GM06990 (cell line): ENCODE results near the gene MAP3K20.

ENCODE experiments used
- DNase-seq: peaks from one replicate; pipeline ENCODE4 v3.0.0-alpha.2; 2011; ENCODE audit not compliant: insufficient read length; ENCODE audit errors: extremely low read depth
- H3K27me3 ChIP-seq: replicated peaks from 2 replicates; pipeline ENCODE4 v1.6.0; 2011; ENCODE audit warnings: low read length; ENCODE audit not compliant: control insufficient read depth, insufficient read depth
- H3K36me3 ChIP-seq: 2 replicates; pipeline ENCODE4 v1.5.1; 2011; ENCODE audit warnings: low read length; ENCODE audit not compliant: control insufficient read depth, insufficient read depth
- H3K4me3 ChIP-seq: replicated peaks from 2 replicates; pipeline ENCODE4 v1.5.1; 2011; ENCODE audit warnings: low read depth, mild to moderate bottlenecking, control low read depth, low read length
- TF ChIP-seq, protein P1 (sequence below): IDR thresholded peaks from 2 replicates; pipeline ENCODE4 v1.5.1; 2011; ENCODE audit warnings: low read length, control low read depth, mild to moderate bottlenecking, inconsistent platforms; ENCODE audit not compliant: insufficient read depth, poor library complexity, severe bottlenecking

Gene MAP3K20

DNA sequence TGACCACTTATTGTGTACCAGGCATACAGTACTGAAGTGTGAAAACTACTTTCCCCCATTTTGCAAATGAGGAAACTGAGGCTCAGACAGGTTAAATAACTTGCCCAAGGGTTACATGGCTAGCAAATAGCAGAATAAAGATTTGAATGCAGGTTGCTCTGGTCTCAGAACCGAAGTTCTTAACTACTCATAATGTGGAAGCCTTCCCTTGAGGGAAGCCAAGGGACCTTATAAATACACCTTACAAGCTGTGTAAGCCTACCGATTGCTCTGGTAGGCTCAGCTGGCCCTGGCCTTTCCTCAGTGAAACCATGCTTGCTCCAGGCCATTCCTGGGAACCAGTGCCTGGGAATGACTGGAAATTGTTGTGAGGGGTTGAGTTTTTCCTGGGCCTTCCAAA is 164.4 kb downstream of the MAP3K20 start:
- no peak overlapping the region for H3K4me3 ChIP-seq
- H3K27me3 ChIP-seq = no peaks in the 10 kb centered on the region
- TF ChIP-seq, protein P1, sequence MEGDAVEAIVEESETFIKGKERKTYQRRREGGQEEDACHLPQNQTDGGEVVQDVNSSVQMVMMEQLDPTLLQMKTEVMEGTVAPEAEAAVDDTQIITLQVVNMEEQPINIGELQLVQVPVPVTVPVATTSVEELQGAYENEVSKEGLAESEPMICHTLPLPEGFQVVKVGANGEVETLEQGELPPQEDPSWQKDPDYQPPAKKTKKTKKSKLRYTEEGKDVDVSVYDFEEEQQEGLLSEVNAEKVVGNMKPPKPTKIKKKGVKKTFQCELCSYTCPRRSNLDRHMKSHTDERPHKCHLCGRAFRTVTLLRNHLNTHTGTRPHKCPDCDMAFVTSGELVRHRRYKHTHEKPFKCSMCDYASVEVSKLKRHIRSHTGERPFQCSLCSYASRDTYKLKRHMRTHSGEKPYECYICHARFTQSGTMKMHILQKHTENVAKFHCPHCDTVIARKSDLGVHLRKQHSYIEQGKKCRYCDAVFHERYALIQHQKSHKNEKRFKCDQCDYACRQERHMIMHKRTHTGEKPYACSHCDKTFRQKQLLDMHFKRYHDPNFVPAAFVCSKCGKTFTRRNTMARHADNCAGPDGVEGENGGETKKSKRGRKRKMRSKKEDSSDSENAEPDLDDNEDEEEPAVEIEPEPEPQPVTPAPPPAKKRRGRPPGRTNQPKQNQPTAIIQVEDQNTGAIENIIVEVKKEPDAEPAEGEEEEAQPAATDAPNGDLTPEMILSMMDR = no peak
- peaks cover 2% of the 10 kb centered on the region; the same call in 1 of the 2 replicates for H3K36me3 ChIP-seq
- DNase-seq = no peak

DNA sequence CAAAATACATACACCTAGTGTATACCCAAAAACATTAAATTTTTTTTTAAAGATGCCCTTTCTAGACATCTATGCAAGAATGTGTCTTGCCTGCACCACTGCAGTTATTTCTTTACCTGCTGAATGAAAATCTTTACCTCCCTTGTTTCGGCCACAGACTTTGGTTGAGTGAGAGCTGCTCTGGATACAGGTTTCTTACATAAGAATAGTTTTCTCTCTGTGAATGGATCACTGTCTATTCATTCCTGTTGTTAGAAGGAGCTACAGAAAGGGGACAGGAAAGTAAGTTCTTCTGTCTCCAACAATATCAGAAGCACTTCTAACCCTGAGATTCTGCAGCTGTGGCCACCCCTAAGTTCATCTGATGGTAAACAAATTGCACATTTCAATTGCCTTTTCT is 166.0 kb downstream of the MAP3K20 start:
- TF ChIP-seq, protein P1 = no peak
- Histone ChIP-seq H3K36me3 (peaks cover 2% of the 10 kb centered on the region; the same call in 1 of the 2 replicates), H3K4me3 (no peak overlapping the region), H3K27me3 (no peaks in the 10 kb centered on the region)
- no peak for DNase-seq

DNA sequence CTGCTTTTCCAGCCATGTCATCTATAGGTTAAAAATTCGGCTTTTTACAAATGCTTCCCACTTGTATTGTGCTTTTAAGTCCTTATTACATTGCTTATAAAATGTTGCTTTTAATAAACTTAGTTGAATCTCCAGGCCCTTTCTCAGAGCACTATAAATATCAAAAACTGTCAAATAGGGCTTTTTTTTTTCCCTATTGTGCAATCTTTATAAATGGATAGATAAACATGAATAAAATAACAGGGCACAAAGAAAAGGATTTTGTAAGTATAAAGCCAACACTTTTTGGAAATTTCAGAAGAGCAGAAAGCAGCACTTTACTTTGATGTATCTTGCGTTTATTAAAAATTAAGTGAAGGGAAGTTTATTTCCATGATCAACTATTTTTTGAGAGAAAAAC is 171.5 kb downstream of the MAP3K20 start:
- no peaks in the 10 kb centered on the region for H3K27me3 ChIP-seq
- TF ChIP-seq, protein P1 = no peak
- H3K4me3 ChIP-seq = no peak overlapping the region
- no peaks in the 10 kb centered on the region for H3K36me3 ChIP-seq
- DNase-seq = no peak

DNA sequence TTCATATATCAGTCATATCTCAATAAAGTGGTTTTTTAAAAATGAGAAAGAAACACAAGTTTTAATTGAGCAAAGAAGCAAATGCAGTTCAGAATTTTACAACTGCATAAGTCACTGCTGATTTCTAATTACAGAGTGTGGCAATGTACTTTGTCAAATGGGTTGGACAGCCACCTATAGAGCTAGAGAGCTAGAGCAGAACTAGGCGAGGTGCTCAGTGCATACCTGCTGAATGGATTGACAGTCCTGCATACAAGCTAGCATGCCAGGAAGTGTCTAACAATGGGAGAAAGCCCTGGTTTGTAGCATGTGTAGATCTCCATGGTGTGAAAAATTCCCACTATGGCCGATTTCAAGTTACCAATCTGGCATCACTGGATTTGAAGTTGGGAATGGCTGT is 172.7 kb downstream of the MAP3K20 start:
- no peaks in the 10 kb centered on the region for H3K27me3 ChIP-seq
- no peak overlapping the region for H3K4me3 ChIP-seq
- no peaks in the 10 kb centered on the region for H3K36me3 ChIP-seq
- TF ChIP-seq, protein P1 = no peak
- no peak for DNase-seq

DNA sequence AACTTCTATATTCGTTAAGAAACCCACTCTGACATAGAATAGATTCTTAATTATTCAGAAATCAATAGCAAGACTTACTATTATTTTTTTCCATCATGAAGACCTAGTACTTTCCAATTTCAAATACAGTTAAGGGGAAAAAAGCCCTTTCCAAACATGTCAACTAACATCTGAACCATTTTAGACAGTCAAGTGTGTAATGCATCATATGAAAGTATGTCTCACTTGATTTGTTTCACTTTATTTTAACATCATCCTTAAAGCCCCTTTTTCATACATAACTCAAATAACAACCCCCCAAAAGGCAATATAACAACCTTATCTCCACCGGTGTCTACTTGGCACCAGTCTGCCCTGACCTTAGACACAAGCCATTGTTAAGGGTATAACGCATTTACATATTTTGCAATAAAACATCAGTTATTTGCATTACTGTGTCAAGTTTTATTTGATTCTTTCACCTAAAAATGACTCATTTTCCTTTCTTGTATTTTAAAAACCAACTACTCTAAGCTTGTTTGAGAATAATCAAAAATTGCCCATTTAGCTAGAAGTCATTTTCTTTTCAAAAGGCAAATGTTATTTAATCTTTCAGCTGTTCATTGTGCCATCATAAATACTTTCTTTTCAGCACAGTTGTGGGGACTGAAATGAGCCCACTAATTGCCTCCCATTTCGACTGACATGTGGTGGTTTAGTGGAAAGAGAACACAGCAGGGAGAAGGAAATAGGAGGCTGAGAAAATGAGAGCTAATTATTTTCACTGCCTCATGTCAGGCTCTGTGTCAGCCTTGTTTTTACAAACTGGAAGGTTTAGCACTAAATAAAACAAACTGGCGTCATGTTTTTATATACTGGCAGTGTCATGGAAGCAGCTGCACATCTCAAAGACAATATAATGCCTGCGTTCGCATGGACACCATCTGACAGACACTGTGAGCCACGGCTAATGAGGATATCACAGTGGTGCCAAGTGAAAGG is 174.3 kb downstream of the MAP3K20 start:
- H3K36me3 ChIP-seq = no peaks in the 10 kb centered on the region
- TF ChIP-seq, protein P1 = no peak
- H3K4me3 ChIP-seq = no peak overlapping the region
- no peak for DNase-seq
- H3K27me3 ChIP-seq = no peaks in the 10 kb centered on the region
